HG03342 (cell line): Measurements from ENCODE around the gene GABRQ.

Experiments used
- ATAC-seq: cut with Tn5 transposase; IDR thresholded peaks from one replicate; pipeline ENCODE4 v1.9.1; 2021; ENCODE audit warnings: mild to moderate bottlenecking, moderate library complexity; ENCODE audit not compliant: unreplicated experiment

Gene GABRQ

GRCh38 chrX:152637649-152638442 is at the start of gene GABRQ:
TSS of gene GABRQ (plus strand) at chrX:152637895. CDS start at chrX:152638203, 308 bp downstream.
- ATAC-seq = no peak

GRCh38 chrX:152588206-152588605 is 49.5 kb upstream of the GABRQ start:
- no peak for ATAC-seq

- no peak for ATAC-seq
These were observed 36.7 kb upstream of the GABRQ start for GRCh38 chrX:152600853-152601633.

- ATAC-seq = no peak
These were observed 35.7 kb upstream of the GABRQ start for GRCh38 chrX:152601848-152602616.

GRCh38 chrX:152614791-152615190 is 22.9 kb upstream of the GABRQ start:
- ATAC-seq = no peak

GRCh38 chrX:152619897-152620296 is 17.8 kb upstream of the GABRQ start:
- ATAC-seq = no peak

GRCh38 chrX:152632445-152633097 is 5.1 kb upstream of the GABRQ start:
- peak; percentile 60 for ATAC-seq

GRCh38 chrX:152635941-152636340 is 1.8 kb upstream of the GABRQ start:
- peak; percentile 47 for ATAC-seq

- ATAC-seq = no peak
These were observed 779 bp downstream of the GABRQ start for GRCh38 chrX:152638443-152638904.

- no peak for ATAC-seq
These were observed 1.7 kb downstream of the GABRQ start for GRCh38 chrX:152639426-152639825.

- no peak for ATAC-seq
These were observed 2.5 kb downstream of the GABRQ start for GRCh38 chrX:152640034-152640818.

- ATAC-seq = no peak
These were observed 3.7 kb downstream of the GABRQ start for GRCh38 chrX:152641256-152641875.

GRCh38 chrX:152641996-152642395 is 4.3 kb downstream of the GABRQ start:
- ATAC-seq = no peak

GRCh38 chrX:152642931-152643564 is 5.4 kb downstream of the GABRQ start:
- no peak for ATAC-seq

- no peak for ATAC-seq
These were observed 9.3 kb downstream of the GABRQ start for GRCh38 chrX:152646961-152647360.

GRCh38 chrX:152647978-152648377 is 10.3 kb downstream of the GABRQ start:
- no peak for ATAC-seq

GRCh38 chrX:152652060-152652459 is 14.4 kb downstream of the GABRQ start:
- no peak for ATAC-seq

GRCh38 chrX:152652467-152652866 is 14.8 kb downstream of the GABRQ start:
- ATAC-seq = no peak

- ATAC-seq = no peak
These were observed 18.4 kb downstream of the GABRQ start for GRCh38 chrX:152656087-152656486.
